HCT116 (cell line): Measurements from ENCODE around the gene GADD45A. TPM values are rescaled to one million over a fixed set of nuclear protein-coding genes. Genes with fewer than 3 reads are reported as not detected.

Source experiments
- ATAC-seq: fragments of 200-7000 bp; cut with Tn5 transposase; 2 replicates; pipeline ENCODE4 v1.9.1; 2020; ENCODE audit warnings: mild to moderate bottlenecking, moderate library complexity
- BruUV-seq: library from RNA; stranded (reverse); fragments of 400-500 nt; replicated peaks from 2 replicates; lab custom pipeline; 2021; lab: Mats Ljungman, UMichigan
- CTCF ChIA-PET: fragments of 300-600 bp; sonication (Branson Sonifier 250); formaldehyde crosslinking; loops from one replicate; lab custom pipeline; 2021; ENCODE audit warnings: antibody characterized with exemption; lab: Charles Lee
- POLR2A ChIA-PET: fragments of 300-600, 350-600 bp; sonication (Branson Sonifier 250); formaldehyde crosslinking; loops from one replicate; lab custom pipeline; 2021; ENCODE audit warnings: antibody characterized with exemption; lab: Charles Lee
- RAD21 ChIA-PET, 2 experiments: fragments of 300-600 bp; sonication (Branson Sonifier 250); formaldehyde crosslinking; loops; one replicate each; lab custom pipeline; 2023; ENCODE audit warnings: low total read pairs in 2 of 2; ENCODE audit not compliant: uncharacterized antibody in 2 of 2, unreplicated experiment in 2 of 2, low non-redundant PET in 1 of 2; lab: Charles Lee
- DNase-seq: peaks from one replicate; pipeline ENCODE4 v3.0.0-alpha.2; 2010; ENCODE audit warnings: low read depth, low spot score
- H2AFZ ChIP-seq: fragments of 200-600 bp; shearing (Covaris generic), sonication (generic); 2 replicates; pipeline ENCODE4 v1.6.1; 2017; ENCODE audit warnings: low read depth, mixed run types, mixed read lengths, antibody characterized with exemption, low read length; ENCODE audit not compliant: poor library complexity, severe bottlenecking
- H3K27ac ChIP-seq: 2 replicates; pipeline ENCODE4 v1.5.1; 2012; ENCODE audit warnings: low read depth, low read length
- H3K27me3 ChIP-seq: fragments of 200-600 bp; sonication (generic); 2 replicates; pipeline ENCODE4 v1.6.1; 2016; ENCODE audit warnings: mixed run types, low read length, mixed read lengths; ENCODE audit not compliant: insufficient read depth
- H3K36me3 ChIP-seq, 2 experiments: fragments of 200-500 bp in 1 of 2; fragments of 200-600 bp in 1 of 2; sonication (Bioruptor generic) in 1 of 2; sonication (generic) in 1 of 2; 2 replicates each; pipeline versions ENCODE4 v1.5.1 to v1.6.1; 2014 to 2016; ENCODE audit warnings: low read length in 2 of 2, inconsistent platforms in 1 of 2, mixed read lengths in 1 of 2, mixed run types in 1 of 2; ENCODE audit not compliant: insufficient read depth in 2 of 2, control insufficient read depth in 1 of 2
- H3K4me1 ChIP-seq, 2 experiments: fragments of 200-600 bp in 1 of 2; sonication (generic) in 1 of 2; 2 replicates each; pipeline versions ENCODE4 v1.5.1 to v1.6.1; 2012 to 2017; ENCODE audit warnings: low read length in 2 of 2, inconsistent platforms in 1 of 2, mild to moderate bottlenecking in 1 of 2, mixed read lengths in 1 of 2, mixed run types in 1 of 2, moderate library complexity in 1 of 2; ENCODE audit not compliant: insufficient read depth in 2 of 2, control insufficient read depth in 1 of 2
- H3K4me2 ChIP-seq: fragments of 200-600 bp; sonication (generic); 2 replicates; pipeline ENCODE4 v1.6.1; 2017; ENCODE audit warnings: mixed run types, low read length, mixed read lengths
- H3K4me3 ChIP-seq, 2 experiments: fragments of 200-600 bp in 1 of 2; sonication (generic) in 1 of 2; replicated peaks in 1 of 2; 2 replicates each; pipeline ENCODE4 v1.5.1; 2011 to 2016; ENCODE audit warnings: low read length in 2 of 2, control low read depth in 1 of 2, low read depth in 1 of 2, mild to moderate bottlenecking in 1 of 2, mixed read lengths in 1 of 2, mixed run types in 1 of 2
- H3K79me2 ChIP-seq: fragments of 200-600 bp; sonication (generic); 2 replicates; pipeline ENCODE4 v1.6.1; 2017; ENCODE audit warnings: mild to moderate bottlenecking, mixed run types, low read length, moderate library complexity, mixed read lengths; ENCODE audit not compliant: insufficient read depth
- H3K9ac ChIP-seq: fragments of 200-600 bp; sonication (generic); 2 replicates; pipeline ENCODE4 v1.6.1; 2016; ENCODE audit warnings: low read length, mixed read lengths
- H3K9me2 ChIP-seq: fragments of 200-600 bp; sonication (generic), shearing (Covaris generic); 2 replicates; pipeline ENCODE4 v1.6.1; 2017; ENCODE audit warnings: mixed run types, mild to moderate bottlenecking, moderate library complexity; ENCODE audit not compliant: insufficient read depth
- H3K9me3 ChIP-seq, 2 experiments: fragments of 200-500 bp in 1 of 2; fragments of 200-600 bp in 1 of 2; sonication (Bioruptor generic) in 1 of 2; sonication (generic) in 1 of 2; 2 replicates each; pipeline ENCODE4 v1.6.1; 2014 to 2017; ENCODE audit warnings: low read length in 2 of 2, mixed read lengths in 2 of 2, inconsistent platforms in 1 of 2, low read depth in 1 of 2, mild to moderate bottlenecking in 1 of 2, mixed run types in 1 of 2, moderate library complexity in 1 of 2; ENCODE audit not compliant: control insufficient read depth in 1 of 2, insufficient read depth in 1 of 2
- H4K20me1 ChIP-seq: fragments of 200-600 bp; sonication (generic), shearing (Covaris generic); 2 replicates; pipeline ENCODE4 v1.6.1; 2017; ENCODE audit warnings: mixed run types, mild to moderate bottlenecking, moderate library complexity; ENCODE audit not compliant: insufficient read depth
- CBX3 ChIP-seq: IDR thresholded peaks from 2 replicates; pipeline ENCODE4 v1.6.1; 2012; ENCODE audit warnings: low read depth
- CEBPB ChIP-seq: IDR thresholded peaks from 2 replicates; pipeline ENCODE4 v1.6.1; 2012; ENCODE audit warnings: low read depth
- ELF1 ChIP-seq: IDR thresholded peaks from 2 replicates; pipeline ENCODE4 v1.6.1; 2012; ENCODE audit warnings: low read depth, borderline replicate concordance
- EZH2 ChIP-seq: fragments of 200-600 bp; sonication (generic); IDR thresholded peaks from 2 replicates; pipeline ENCODE4 v1.6.1; 2017; ENCODE audit warnings: antibody characterized with exemption, mixed run types
- EZH2phosphoT487 ChIP-seq: fragments of 200-600 bp; IDR thresholded peaks from 2 replicates; pipeline ENCODE4 v1.6.1; 2018; ENCODE audit warnings: antibody characterized with exemption, borderline replicate concordance
- FOSL1 ChIP-seq: IDR thresholded peaks from 2 replicates; pipeline ENCODE4 v1.6.1; 2012; ENCODE audit warnings: low read depth
- POLR2A ChIP-seq: IDR thresholded peaks from 2 replicates; pipeline ENCODE4 v1.7.0; 2011; ENCODE audit warnings: borderline replicate concordance; ENCODE audit not compliant: insufficient read depth, insufficient read length; ENCODE audit errors: extremely low read depth
- POLR2AphosphoS5 ChIP-seq: IDR thresholded peaks from 2 replicates; pipeline ENCODE4 v1.6.1; 2011; ENCODE audit warnings: mild to moderate bottlenecking, low read depth, low read length, moderate library complexity
- SIN3A ChIP-seq: IDR thresholded peaks from 2 replicates; pipeline ENCODE4 v1.6.1; 2012; ENCODE audit warnings: low read depth
- SP1 ChIP-seq: IDR thresholded peaks from 2 replicates; pipeline ENCODE4 v1.6.1; 2012; ENCODE audit warnings: low read depth
- SRF ChIP-seq: IDR thresholded peaks from 2 replicates; pipeline ENCODE4 v1.6.1; 2012; ENCODE audit warnings: low read depth
- YY1 ChIP-seq: IDR thresholded peaks from 2 replicates; pipeline ENCODE4 v1.6.1; 2011; ENCODE audit warnings: low read length, low read depth, moderate library complexity, mild to moderate bottlenecking; ENCODE audit not compliant: insufficient replicate concordance; ENCODE audit errors: extremely low read depth
- ZBTB33 ChIP-seq: IDR thresholded peaks from 2 replicates; pipeline ENCODE4 v1.6.1; 2011; ENCODE audit warnings: mild to moderate bottlenecking, low read length, moderate library complexity; ENCODE audit not compliant: insufficient replicate concordance; ENCODE audit errors: extremely low read depth
- ZFX ChIP-seq: fragments of 450-650 bp; IDR thresholded peaks from 2 replicates; pipeline ENCODE4 v1.6.1; 2017
- intact Hi-C: fragments of 100-400 bp; cut with micrococcal nuclease; formaldehyde crosslinking; loops from 2 replicates; pipeline ENCODE4 v1.10.0; 2022
- total RNA-seq: library from RNA; stranded (reverse); gene quantifications from one replicate; pipeline ENCODE4 v1.2.1, GENCODE V29; 2021; ENCODE audit not compliant: unreplicated experiment
- TF ChIP-seq, protein P1 (sequence below): IDR thresholded peaks from 2 replicates; pipeline ENCODE4 v1.6.1; 2012
- TF ChIP-seq, protein P2 (sequence below): IDR thresholded peaks from 2 replicates; pipeline ENCODE4 v1.6.1; 2012

The GADD45A gene
- total RNA-seq, 1 experiment from 2014 or later, result 105 TPM

DNA sequence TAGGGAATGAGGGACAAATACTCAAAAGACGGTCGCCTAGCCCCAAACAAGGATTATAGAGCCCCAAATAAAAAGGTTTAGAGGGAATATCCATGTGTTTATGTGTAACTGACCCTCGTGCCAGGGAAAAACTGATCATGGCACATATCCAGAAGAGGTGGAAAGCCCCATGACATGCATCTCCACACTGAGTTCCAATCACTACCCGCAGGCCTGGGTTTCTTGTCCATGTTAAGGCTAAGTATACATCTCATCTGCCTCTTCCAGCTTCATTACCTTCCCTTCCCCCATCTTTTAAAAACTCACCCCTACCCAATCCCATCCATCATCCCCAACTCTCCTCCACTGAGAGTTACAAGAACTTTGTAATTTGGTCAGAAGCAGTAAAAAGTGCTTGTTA is 15.2 kb downstream of the GADD45A start:
- H4K20me1 ChIP-seq, result no peaks in the 10 kb centered on the region
- H3K9me2 ChIP-seq, result no peaks in the 10 kb centered on the region
- ChIA-PET CTCF (interaction anchor here (0.6 to 3.0 kb wide), 15 partner anchors 9 to 1386 kb away, joined by 3 to 17 read pairs (median 4); partner anchors contain the start of gene GADD45A), RAD21 (interaction anchor here (1.6 kb wide), 2 partner anchors 16 to 60 kb away, joined by 7 to 8 read pairs; partner anchors contain the start of gene GADD45A (in 1 of the 2))
- H3K27ac ChIP-seq, result peak overlapping the region; percentile 82
- peak overlapping the region; percentile 47 for H3K9ac ChIP-seq
- H3K27me3 ChIP-seq, result no peaks in the 10 kb centered on the region
- H2AFZ ChIP-seq, result peak overlapping the region; percentile 8
- H3K4me2 ChIP-seq, result peak overlapping the region; percentile 61
- TSS peak; percentile 90 for BruUV-seq
- H3K9me3 ChIP-seq, result no peaks in the 10 kb centered on the region
- ATAC-seq, result peak; percentile 62
- intact Hi-C loops, result loop anchor here (1.0 kb wide), 1 partner anchor 49 kb away; no protein-coding TSS in a partner anchor
- peaks cover 33 to 37% of the 10 kb centered on the region in 2 experiments for H3K4me1 ChIP-seq
- peak; percentile 4; the same call in 1 of the 2 replicates for TF ChIP-seq SRF
- no peak for TF ChIP-seq CEBPB
- TF ChIP-seq, all 23 proteins: peak for 1
- Histone ChIP-seq H3K36me3 (no peaks in the 10 kb centered on the region), H3K4me3 (peak overlapping the region; percentile 6 to 15), H3K79me2 (no peaks in the 10 kb centered on the region)
- DNase-seq, result no peak
- POLR2A ChIA-PET, result interaction anchor here (0.7 to 3.8 kb wide), 8 partner anchors 8 to 72 kb away, joined by 3 to 50 read pairs (median 4); partner anchors contain the start of gene GADD45A

DNA sequence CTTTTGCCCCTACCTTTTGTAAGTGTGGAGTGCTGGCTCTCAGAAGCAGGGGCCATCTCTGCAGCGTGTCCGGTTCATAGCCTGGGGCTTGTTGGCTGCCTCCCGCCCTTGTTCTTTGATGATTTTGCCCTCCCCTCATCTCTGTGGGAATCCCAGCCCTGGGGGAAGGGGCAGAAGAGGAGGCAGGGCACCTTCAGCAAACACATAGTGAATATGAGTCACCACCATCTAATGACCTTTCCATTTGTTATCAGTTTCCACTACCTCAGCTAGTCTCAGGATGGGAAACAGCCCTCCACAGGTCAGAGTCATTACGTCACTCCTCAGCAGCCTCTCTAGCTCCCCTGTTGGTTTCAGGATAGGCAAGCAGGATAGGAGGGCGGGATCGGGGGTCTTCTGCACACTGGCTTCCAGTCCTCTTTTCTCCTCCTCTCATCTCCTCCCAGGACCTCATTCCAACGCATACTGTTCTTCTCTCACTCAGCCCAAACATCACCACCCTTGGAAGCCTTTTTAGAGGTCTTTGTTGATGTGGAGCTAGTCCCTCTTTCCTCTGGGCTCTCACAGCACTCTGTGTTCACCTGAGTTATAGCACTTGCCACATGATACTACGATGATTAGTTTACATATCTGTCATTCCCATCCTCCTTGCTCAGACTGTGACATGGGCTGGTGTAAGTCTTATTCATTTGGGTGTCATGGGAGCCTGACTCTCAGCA is 15.8 kb downstream of the GADD45A start:
- Histone ChIP-seq H3K36me3 (no peaks in the 10 kb centered on the region), H3K4me3 (peak overlapping the region in 1 of 2 experiments; percentile 15; a peak in 2 of 4 replicates), H3K4me2 (peak overlapping the region; percentile 61), H3K9me3 (no peaks in the 10 kb centered on the region), H4K20me1 (no peaks in the 10 kb centered on the region), H3K9me2 (no peaks in the 10 kb centered on the region), H3K4me1 (peaks cover 33 to 37% of the 10 kb centered on the region in 2 experiments), H3K27ac (peak overlapping the region; percentile 82), H3K79me2 (no peaks in the 10 kb centered on the region), H3K27me3 (no peaks in the 10 kb centered on the region), H3K9ac (peak overlapping the region; percentile 47), H2AFZ (peak overlapping the region; percentile 8)
- ATAC-seq (peak; percentile 86), DNase-seq (peak; percentile 93)
- RAD21 ChIA-PET, result interaction anchor here (0.7 to 1.6 kb wide), 4 partner anchors 16 to 160 kb away, joined by 3 to 8 read pairs (median 5); partner anchors contain the start of gene GADD45A (in 1 of the 2)
- no TSS peak for BruUV-seq
- POLR2A ChIA-PET, result interaction anchor here (1.0 to 3.8 kb wide), 7 partner anchors 9 to 59 kb away, joined by 3 to 50 read pairs (median 4); partner anchors contain the start of gene GADD45A
- intact Hi-C loops, result loop anchor here (1.0 kb wide), 1 partner anchor 48 kb away; no protein-coding TSS in a partner anchor
- CTCF ChIA-PET, result interaction anchor here (0.6 to 3.0 kb wide), 14 partner anchors 8 to 1387 kb away, joined by 3 to 17 read pairs (median 4); partner anchors contain the start of gene GADD45A
- TF ChIP-seq SP1 (peak; percentile 88), CEBPB (peak; percentile 82), POLR2AphosphoS5 (peak; percentile 41; the same call in 1 of the 2 replicates), YY1 (no peak), SIN3A (peak; percentile 64), POLR2A (no peak), CBX3 (peak; percentile 68), EZH2 (no peak), ZBTB33 (no peak), ZFX (no peak), ELF1 (no peak), EZH2phosphoT487 (no peak), FOSL1 (peak; percentile 83)
- TF ChIP-seq, protein P1, sequence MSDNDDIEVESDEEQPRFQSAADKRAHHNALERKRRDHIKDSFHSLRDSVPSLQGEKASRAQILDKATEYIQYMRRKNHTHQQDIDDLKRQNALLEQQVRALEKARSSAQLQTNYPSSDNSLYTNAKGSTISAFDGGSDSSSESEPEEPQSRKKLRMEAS, result peak; percentile 61; the same call in 1 of the 2 replicates
- TF ChIP-seq, protein P2, sequence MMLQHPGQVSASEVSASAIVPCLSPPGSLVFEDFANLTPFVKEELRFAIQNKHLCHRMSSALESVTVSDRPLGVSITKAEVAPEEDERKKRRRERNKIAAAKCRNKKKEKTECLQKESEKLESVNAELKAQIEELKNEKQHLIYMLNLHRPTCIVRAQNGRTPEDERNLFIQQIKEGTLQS, result peak; percentile 75
